HEK293T (cell line): ENCODE results near the gene AGMO.

Experiments
- ARNT ChIP-seq: fragments of 450-650 bp; IDR thresholded peaks from 2 replicates; pipeline ENCODE4 v1.6.1; 2017; ENCODE audit warnings: mild to moderate bottlenecking
- BHLHE40 ChIP-seq: fragments of 450-650 bp; IDR thresholded peaks from 2 replicates; pipeline ENCODE4 v1.6.1; 2016; ENCODE audit warnings: mild to moderate bottlenecking, moderate library complexity, borderline replicate concordance
- CTBP1 ChIP-seq: fragments of 450-650 bp; IDR thresholded peaks from 2 replicates; pipeline ENCODE4 v1.6.1; 2016; ENCODE audit warnings: borderline replicate concordance
- FOXA1 ChIP-seq: fragments of 450-650 bp; IDR thresholded peaks from 2 replicates; pipeline ENCODE4 v1.6.1; 2016; ENCODE audit warnings: mild to moderate bottlenecking
- FOXK2 ChIP-seq: fragments of 450-650 bp; IDR thresholded peaks from 2 replicates; pipeline ENCODE4 v1.6.1; 2016; ENCODE audit warnings: mild to moderate bottlenecking
- HDGF ChIP-seq: fragments of 450-650 bp; IDR thresholded peaks from 2 replicates; pipeline ENCODE4 v1.6.1; 2017; ENCODE audit warnings: antibody characterized with exemption, borderline replicate concordance
- LEF1 ChIP-seq: fragments of 450-650 bp; IDR thresholded peaks from 2 replicates; pipeline ENCODE4 v1.6.1; 2017; ENCODE audit warnings: mild to moderate bottlenecking, borderline replicate concordance
- NFRKB ChIP-seq: fragments of 450-650 bp; IDR thresholded peaks from 2 replicates; pipeline ENCODE4 v1.6.1; 2016; ENCODE audit warnings: mild to moderate bottlenecking, moderate library complexity
- SP1 ChIP-seq: fragments of 450-650 bp; IDR thresholded peaks from 2 replicates; pipeline ENCODE4 v1.6.1; 2017
- SUZ12 ChIP-seq: fragments of 450-650 bp; IDR thresholded peaks from 2 replicates; pipeline ENCODE4 v1.6.1; 2016; ENCODE audit warnings: mild to moderate bottlenecking
- TARDBP ChIP-seq: fragments of 450-650 bp; IDR thresholded peaks from 2 replicates; pipeline ENCODE4 v1.6.1; 2016
- ZNF384 ChIP-seq: fragments of 450-650 bp; IDR thresholded peaks from 2 replicates; pipeline ENCODE4 v1.6.1; 2016
- TF ChIP-seq, protein P1 (sequence below): fragments of 450-650 bp; IDR thresholded peaks from 2 replicates; pipeline ENCODE4 v1.6.1; 2016

DNA sequence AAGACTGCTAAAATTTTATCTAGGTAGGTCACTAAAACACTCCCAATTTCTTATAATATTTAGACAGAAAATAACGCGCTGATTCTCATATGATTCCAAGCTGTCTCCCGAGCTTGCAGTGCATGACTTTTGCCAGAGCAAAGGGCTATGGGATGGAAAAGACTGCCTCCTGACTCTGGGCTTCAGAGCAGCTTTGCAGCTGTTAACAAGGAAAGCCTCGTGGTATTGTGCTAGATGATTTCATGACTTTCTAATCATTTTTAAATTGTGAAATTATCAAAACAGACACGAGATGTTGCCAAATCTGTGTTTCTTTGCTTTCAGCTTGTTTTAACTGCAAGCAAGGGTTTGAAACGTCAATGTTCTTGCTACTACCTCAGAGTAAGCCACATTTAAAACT, 238.3 kb downstream of the AGMO start:
- TF ChIP-seq BHLHE40: no peak
- no peak for TF ChIP-seq SP1
- TF ChIP-seq, protein P1, sequence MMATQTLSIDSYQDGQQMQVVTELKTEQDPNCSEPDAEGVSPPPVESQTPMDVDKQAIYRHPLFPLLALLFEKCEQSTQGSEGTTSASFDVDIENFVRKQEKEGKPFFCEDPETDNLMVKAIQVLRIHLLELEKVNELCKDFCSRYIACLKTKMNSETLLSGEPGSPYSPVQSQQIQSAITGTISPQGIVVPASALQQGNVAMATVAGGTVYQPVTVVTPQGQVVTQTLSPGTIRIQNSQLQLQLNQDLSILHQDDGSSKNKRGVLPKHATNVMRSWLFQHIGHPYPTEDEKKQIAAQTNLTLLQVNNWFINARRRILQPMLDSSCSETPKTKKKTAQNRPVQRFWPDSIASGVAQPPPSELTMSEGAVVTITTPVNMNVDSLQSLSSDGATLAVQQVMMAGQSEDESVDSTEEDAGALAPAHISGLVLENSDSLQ: no peak
- TF ChIP-seq NFRKB: no peak
- no peak for TF ChIP-seq FOXA1
- TF ChIP-seq ZNF384: no peak
- TF ChIP-seq SUZ12: no peak
- TF ChIP-seq LEF1: no peak
- no peak for TF ChIP-seq CTBP1
- TF ChIP-seq FOXK2: no peak
- no peak for TF ChIP-seq HDGF
- TF ChIP-seq ARNT: no peak
- no peak for TF ChIP-seq TARDBP
